Right renal pelvis (tissue), 4 donors: ENCODE measurements around the gene CASP9. TPM values are rescaled to one million over a fixed set of nuclear protein-coding genes. Genes with fewer than 3 reads are reported as not detected.

Experiments
- DNase-seq, 4 donors: peaks; one replicate each; pipeline ENCODE4 v3.0.0-alpha.2; 2013; ENCODE audit warnings: low read depth in 4 of 4, low spot score in 3 of 4, missing footprints in 1 of 4
- polyA plus RNA-seq, 4 donors: library from polyadenylated mRNA; unstranded; fragments of 120-200 nt; gene quantifications; one replicate each; pipeline ENCODE4 v1.2.1, GENCODE V29; 2013; ENCODE audit not compliant: insufficient read length in 4 of 4

Gene CASP9
- polyA plus RNA-seq, 4 donors = 27.6 to 35.7 (median 29.3) TPM

DNA sequence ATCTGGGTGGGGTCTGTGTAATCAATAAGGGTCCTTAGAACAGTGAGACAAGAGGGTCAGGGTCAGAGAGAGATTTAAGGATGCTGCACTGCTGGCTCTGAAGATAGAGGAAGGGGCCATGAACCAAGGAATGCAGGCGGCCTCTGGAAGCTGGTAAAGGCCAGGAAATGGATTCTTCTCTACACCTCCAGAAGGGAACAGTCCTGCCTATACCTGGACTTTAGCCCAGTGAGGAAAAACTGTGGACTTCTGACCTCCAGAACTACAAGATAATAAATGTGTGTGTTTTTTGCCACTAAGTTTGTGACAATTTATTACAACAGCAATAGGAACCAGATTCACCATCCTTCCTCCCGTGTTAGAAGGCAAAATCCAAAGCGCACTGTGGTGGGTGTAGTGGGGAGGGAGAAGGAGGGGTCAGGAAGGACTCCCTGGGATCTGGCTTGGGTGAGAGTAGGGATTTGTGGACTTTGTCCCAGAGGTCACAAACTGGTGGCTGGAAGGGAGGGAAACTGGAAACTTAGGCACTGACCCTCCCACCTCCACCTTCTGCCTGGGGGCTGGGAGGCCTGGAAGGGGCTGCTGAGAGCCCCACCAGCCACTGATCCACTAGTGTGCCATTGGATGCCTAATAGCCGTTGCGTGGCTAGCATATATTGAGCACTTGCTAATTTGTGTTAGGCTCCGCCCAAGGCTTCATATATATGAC, 72.8 kb downstream of the CASP9 start:
- no peak for DNase-seq

GRCh38 chr1:15449567-15449966, 74.4 kb downstream of the CASP9 start:
- no peak for DNase-seq

- no peak for DNase-seq
These were observed 75.0 kb downstream of the CASP9 start for GRCh38 chr1:15448877-15449462.

DNA sequence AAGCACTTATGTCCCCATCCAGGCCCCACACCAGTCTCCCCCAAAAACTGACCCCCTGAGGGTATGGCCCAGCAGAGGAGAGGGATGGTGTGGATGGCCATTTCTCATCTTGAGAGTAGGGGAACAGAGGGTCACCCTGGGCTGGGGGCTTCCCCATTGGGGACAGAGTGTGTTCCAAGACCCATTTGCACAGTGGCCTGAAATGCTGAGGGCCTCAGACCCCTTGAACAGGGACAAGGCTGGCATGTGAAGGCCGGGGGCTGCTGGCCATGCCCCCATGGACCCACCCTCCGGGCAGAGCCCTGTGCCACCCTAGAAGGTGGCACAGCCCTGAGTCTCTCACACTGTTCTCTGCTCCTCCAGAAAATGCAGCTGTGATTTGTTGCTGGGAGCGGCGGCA, 77.8 kb downstream of the CASP9 start:
- DNase-seq = no peak

GRCh38 chr1:15445390-15446122, 78.5 kb downstream of the CASP9 start:
- DNase-seq = no peak

- no peak for DNase-seq
These were observed 79.3 kb downstream of the CASP9 start for GRCh38 chr1:15444468-15445389.

DNA sequence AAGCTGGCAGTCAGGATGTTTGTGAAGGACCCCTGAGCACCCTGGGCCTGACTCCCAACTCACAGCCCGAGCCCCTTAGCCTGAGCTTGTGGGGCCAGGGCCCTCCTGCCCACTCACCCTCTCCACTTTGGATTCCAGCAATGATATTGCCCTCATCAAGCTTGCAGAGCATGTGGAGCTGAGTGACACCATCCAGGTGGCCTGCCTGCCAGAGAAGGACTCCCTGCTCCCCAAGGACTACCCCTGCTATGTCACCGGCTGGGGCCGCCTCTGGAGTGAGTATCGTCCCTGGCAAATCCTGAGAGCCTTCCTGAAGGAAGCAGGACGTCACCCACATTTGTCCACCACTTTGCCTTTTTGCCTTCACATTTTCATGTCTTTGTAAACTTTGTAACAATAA, 80.7 kb downstream of the CASP9 start:
- DNase-seq = no peak

DNA sequence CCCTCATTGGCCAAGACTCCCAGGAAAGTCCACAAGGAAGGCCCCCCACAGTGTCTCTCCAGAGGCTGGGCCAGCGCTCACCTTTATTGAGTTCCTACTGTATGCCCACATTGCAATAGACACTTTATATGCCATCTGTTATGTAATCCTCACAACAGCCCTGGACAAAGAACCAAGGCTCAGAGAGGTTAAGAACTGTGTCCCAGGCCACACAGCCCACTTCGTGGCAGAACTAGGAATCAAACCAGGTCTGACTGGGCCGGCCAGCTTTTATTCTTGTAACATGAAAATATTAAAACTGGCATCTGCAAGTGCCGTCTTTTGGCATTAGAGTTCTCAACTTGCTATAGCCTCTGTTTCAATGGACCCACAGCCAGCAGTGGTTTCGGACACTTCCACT, 81.3 kb downstream of the CASP9 start:
- DNase-seq = no peak

GRCh38 chr1:15442119-15442518, 81.9 kb downstream of the CASP9 start:
- DNase-seq = no peak

Other genes starting within 250 kb of the CASP9 start
- gene EFHD2, start 114.3 kb downstream of the CASP9 start, polyA plus RNA-seq = 10 to 100 TPM; 11.9 to 18.6 (median 13.2) TPM
- gene CTRC, start 85.8 kb downstream of the CASP9 start, polyA plus RNA-seq = under 1 TPM in 3 of 4 donors, not detected in 1; 0.07 to 0.17 (median 0.10) TPM
- under 1 TPM in 1 of 4 donors, not detected in 3; 0.09 TPM for gene CELA2A, start 67.5 kb downstream of the CASP9 start, polyA plus RNA-seq
- gene CELA2B, start 48.1 kb downstream of the CASP9 start, polyA plus RNA-seq = under 1 TPM; 0.21 to 0.76 (median 0.41) TPM
- 10 to 100 TPM; 27.6 to 33.4 (median 30.7) TPM for gene DNAJC16, start 2.6 kb upstream of the CASP9 start, polyA plus RNA-seq
- 10 to 100 TPM; 24.8 to 39.3 (median 31.3) TPM for gene AGMAT, start 60.8 kb upstream of the CASP9 start, polyA plus RNA-seq
- 10 to 100 TPM; 18.4 to 22.2 (median 19.4) TPM for gene DDI2, start 93.2 kb upstream of the CASP9 start, polyA plus RNA-seq
- 10 to 100 TPM; 41.0 to 48.9 (median 45.5) TPM for gene PLEKHM2, start 160.1 kb upstream of the CASP9 start, polyA plus RNA-seq
- gene SLC25A34, start 212.0 kb upstream of the CASP9 start, polyA plus RNA-seq = 1 to 10 TPM; 2.2 to 3.1 (median 2.6) TPM
- 1 to 10 TPM; 2.8 to 6.1 (median 3.2) TPM for gene TMEM82, start 218.3 kb upstream of the CASP9 start, polyA plus RNA-seq
- gene FBLIM1, start 234.6 kb upstream of the CASP9 start, polyA plus RNA-seq = 10 to 100 TPM; 52.0 to 60.6 (median 56.7) TPM